Neural progenitor cell (in vitro differentiated cells): ENCODE measurements around the gene PLEKHO1. TPM values are rescaled to one million over a fixed set of nuclear protein-coding genes. Genes with fewer than 3 reads are reported as not detected.
"Not testable (repeated sequence)": the region's sequence is repeated elsewhere in the genome, so short reads cannot be mapped to it uniquely, and the experiment has no call there.

Experiments used
- DNase-seq: peaks from one replicate; pipeline ENCODE4 v3.0.0-alpha.2; 2016; ENCODE audit warnings: low spot score
- H2AFZ ChIP-seq: fragments of 200-600 bp; sonication (generic); replicated peaks from 2 replicates; pipeline ENCODE4 v1.6.1; 2016; ENCODE audit warnings: antibody characterized with exemption
- H3F3A ChIP-seq: fragments of 200-600 bp; sonication (generic); 2 replicates; pipeline ENCODE4 v1.6.1; 2016; ENCODE audit warnings: antibody characterized with exemption, low read depth
- H3K27ac ChIP-seq: fragments of 200-600 bp; sonication (generic); 2 replicates; pipeline ENCODE4 v1.5.1; 2016; ENCODE audit warnings: mild to moderate bottlenecking
- H3K27me3 ChIP-seq: fragments of 200-600 bp; sonication (generic); 2 replicates; pipeline ENCODE4 v1.6.1; 2016; ENCODE audit warnings: mild to moderate bottlenecking, moderate library complexity
- H3K36me3 ChIP-seq: fragments of 200-600 bp; sonication (generic); 2 replicates; pipeline ENCODE4 v1.5.1; 2016
- H3K4me1 ChIP-seq: fragments of 200-600 bp; sonication (generic); 2 replicates; pipeline ENCODE4 v1.6.1; 2016; ENCODE audit warnings: mixed run types
- H3K4me2 ChIP-seq: fragments of 200-600 bp; sonication (generic); 2 replicates; pipeline ENCODE4 v1.6.1; 2016
- H3K4me3 ChIP-seq: fragments of 200-600 bp; sonication (generic); 2 replicates; pipeline ENCODE4 v1.5.1; 2016
- H3K79me2 ChIP-seq: fragments of 200-600 bp; sonication (generic); 2 replicates; pipeline ENCODE4 v1.6.1; 2016; ENCODE audit warnings: low read depth
- H3K9ac ChIP-seq: fragments of 200-600 bp; sonication (generic); 2 replicates; pipeline ENCODE4 v1.6.1; 2016
- H3K9me3 ChIP-seq: fragments of 200-600 bp; sonication (generic); 2 replicates; pipeline ENCODE4 v1.5.1; 2016; ENCODE audit warnings: low read depth
- H4K20me1 ChIP-seq: fragments of 200-600 bp; sonication (generic); 2 replicates; pipeline ENCODE4 v1.6.1; 2016; ENCODE audit warnings: low read depth
- H3K27ac Mint-ChIP-seq: 3 replicates; pipeline ENCODE4 v1.8.0; 2021; ENCODE audit warnings: mixed read lengths
- H3K27me3 Mint-ChIP-seq: 2 replicates; pipeline ENCODE4 v1.8.0; 2022; ENCODE audit warnings: low read depth, mild to moderate bottlenecking, inconsistent platforms, moderate library complexity, mixed read lengths; ENCODE audit not compliant: insufficient read depth
- H3K36me3 Mint-ChIP-seq: 3 replicates; pipeline ENCODE4 v1.8.0; 2021; ENCODE audit warnings: mixed read lengths
- H3K4me1 Mint-ChIP-seq: 3 replicates; pipeline ENCODE4 v1.8.0; 2021; ENCODE audit warnings: mixed read lengths
- H3K4me3 Mint-ChIP-seq: 3 replicates; pipeline ENCODE4 v1.8.0; 2021; ENCODE audit warnings: mild to moderate bottlenecking, moderate library complexity, mixed read lengths
- H3K9me3 Mint-ChIP-seq: 3 replicates; pipeline ENCODE4 v1.8.0; 2020; ENCODE audit warnings: mixed read lengths
- CTCF ChIP-seq: fragments of 200-600 bp; sonication (generic); IDR thresholded peaks from 2 replicates; pipeline ENCODE4 v1.5.1; 2017; ENCODE audit warnings: antibody characterized with exemption, mild to moderate bottlenecking
- EZH2 ChIP-seq: fragments of 200-600 bp; sonication (generic); IDR thresholded peaks from 2 replicates; pipeline ENCODE4 v1.6.1; 2017; ENCODE audit warnings: antibody characterized with exemption, mild to moderate bottlenecking, moderate library complexity
- EZH2phosphoT487 ChIP-seq: fragments of 200-600 bp; sonication (generic); IDR thresholded peaks from 2 replicates; pipeline ENCODE4 v1.6.1; 2017; ENCODE audit warnings: antibody characterized with exemption
- total RNA-seq: library from RNA; depleted of rRNA; stranded (reverse); fragments of >200 nt; gene quantifications from 2 replicates; pipeline ENCODE4 v1.2.3, GENCODE V29; 2015; ENCODE audit warnings: low replicate concordance

The PLEKHO1 gene
- total RNA-seq, 1 donor from 2014 or later = 39.3 TPM

- Histone ChIP-seq H4K20me1 (no peaks in the 10 kb centered on the region), H3K9me3 (no peaks in the 10 kb centered on the region), H3F3A (peaks cover 9% of the 10 kb centered on the region), H3K27me3 (no peaks in the 10 kb centered on the region), H3K79me2 (no peaks in the 10 kb centered on the region), H3K36me3 (no peaks in the 10 kb centered on the region), H2AFZ (no peak overlapping the region), H3K9ac (no peak overlapping the region), H3K27ac (no peak overlapping the region), H3K4me1 (no peaks in the 10 kb centered on the region), H3K4me3 (no peak overlapping the region), H3K4me2 (no peak overlapping the region)
- no peak for TF ChIP-seq CTCF
- Mint-ChIP-seq H3K27me3 (no peaks in the 10 kb centered on the region), H3K4me3 (no peak overlapping the region), H3K36me3 (peaks cover 4% of the 10 kb centered on the region), H3K27ac (no peak overlapping the region), H3K4me1 (no peaks in the 10 kb centered on the region), H3K9me3 (no peaks in the 10 kb centered on the region)
- DNase-seq = no peak
Observed at GRCh38 chr1:150142083-150142482, 7.6 kb upstream of the PLEKHO1 start.

- no peak overlapping the region for H3K4me2 ChIP-seq
- peaks cover 21% of the 10 kb centered on the region for H3F3A ChIP-seq
- TF ChIP-seq CTCF (no peak), EZH2phosphoT487 (no peak), EZH2 (no peak)
- peaks cover 2% of the 10 kb centered on the region for H3K36me3 Mint-ChIP-seq
- H3K4me1 ChIP-seq = peaks cover 7% of the 10 kb centered on the region
- no peaks in the 10 kb centered on the region for H4K20me1 ChIP-seq
- H3K4me3 ChIP-seq = no peak overlapping the region
- H2AFZ ChIP-seq = no peak overlapping the region
- H3K9ac ChIP-seq = no peak overlapping the region
- no peak overlapping the region for H3K27ac ChIP-seq
- no peaks in the 10 kb centered on the region for H3K9me3 Mint-ChIP-seq
- H3K4me1 Mint-ChIP-seq = peaks cover 17% of the 10 kb centered on the region
- no peaks in the 10 kb centered on the region for H3K27me3 ChIP-seq
- H3K27me3 Mint-ChIP-seq = peaks cover 6% of the 10 kb centered on the region
- no peak for DNase-seq
- peaks cover 6% of the 10 kb centered on the region for H3K79me2 ChIP-seq
- no peak overlapping the region for H3K4me3 Mint-ChIP-seq
- no peak overlapping the region for H3K27ac Mint-ChIP-seq
- H3K9me3 ChIP-seq = no peaks in the 10 kb centered on the region
- H3K36me3 ChIP-seq = no peaks in the 10 kb centered on the region
Observed at GRCh38 chr1:150144606-150145005, 5.1 kb upstream of the PLEKHO1 start.

- Histone ChIP-seq H3K79me2 (peaks cover 15% of the 10 kb centered on the region), H3F3A (peaks cover 21% of the 10 kb centered on the region)
- not testable (repeated sequence) for H3K9ac ChIP-seq, H3K4me3 Mint-ChIP-seq, H3K27ac Mint-ChIP-seq, H3K36me3 Mint-ChIP-seq, H3K27ac ChIP-seq, H2AFZ ChIP-seq, H3K4me3 ChIP-seq, H3K27me3 Mint-ChIP-seq, H3K4me2 ChIP-seq, H3K36me3 ChIP-seq, H3K27me3 ChIP-seq, H4K20me1 ChIP-seq, H3K4me1 ChIP-seq, DNase-seq, H3K9me3 ChIP-seq, H3K9me3 Mint-ChIP-seq
- H3K4me1 Mint-ChIP-seq = peaks cover 18% of the 10 kb centered on the region
Observed at GRCh38 chr1:150146016-150146415, 3.7 kb upstream of the PLEKHO1 start.

GRCh38 chr1:150146849-150147542 lies 2.7 kb upstream of the PLEKHO1 start:
- no peak overlapping the region for H3K9ac ChIP-seq
- peaks cover 25% of the 10 kb centered on the region for H3K79me2 ChIP-seq
- Mint-ChIP-seq H3K36me3 (peaks cover 6% of the 10 kb centered on the region), H3K4me1 (peaks cover 28% of the 10 kb centered on the region), H3K27me3 (peaks cover 8% of the 10 kb centered on the region), H3K4me3 (no peak overlapping the region), H3K9me3 (no peaks in the 10 kb centered on the region), H3K27ac (no peak overlapping the region)
- no peak overlapping the region for H3K27ac ChIP-seq
- H3K4me2 ChIP-seq = no peak overlapping the region
- no peak overlapping the region for H3K4me3 ChIP-seq
- peaks cover 11% of the 10 kb centered on the region for H4K20me1 ChIP-seq
- peaks cover 18% of the 10 kb centered on the region for H3K4me1 ChIP-seq
- no peak for DNase-seq
- TF ChIP-seq EZH2 (no peak), CTCF (no peak), EZH2phosphoT487 (no peak)
- H3K9me3 ChIP-seq = no peaks in the 10 kb centered on the region
- H3K27me3 ChIP-seq = no peaks in the 10 kb centered on the region
- no peak overlapping the region for H2AFZ ChIP-seq
- peaks cover 21% of the 10 kb centered on the region for H3F3A ChIP-seq
- no peaks in the 10 kb centered on the region for H3K36me3 ChIP-seq
